Esophagus muscularis mucosa (tissue), 4 donors: Measurements from ENCODE around the gene FGF14. TPM values are rescaled to one million over a fixed set of nuclear protein-coding genes. Genes with fewer than 3 reads are reported as not detected.

Experiments used
- DNase-seq: peaks from one replicate; pipeline ENCODE4 v3.0.0-alpha.2; 2017; ENCODE audit errors: extremely low spot score
- H3K27ac ChIP-seq, 4 donors: fragments of 200-600 bp; sonication (generic); replicated peaks in 1 of 4; 1 replicate in 3 of 4; 2 replicates in 1 of 4; pipeline ENCODE4 v1.5.1; 2016 to 2019; ENCODE audit warnings: mild to moderate bottlenecking in 1 of 4
- H3K27me3 ChIP-seq, 4 donors: fragments of 200-600 bp; sonication (generic); one replicate each; pipeline versions ENCODE4 v1.5.1 to v1.6.0; 2016 to 2019
- H3K36me3 ChIP-seq, 4 donors: fragments of 200-600 bp; sonication (generic); one replicate each; pipeline ENCODE4 v1.5.1; 2016 to 2019
- H3K4me1 ChIP-seq, 4 donors: fragments of 200-600 bp; sonication (generic); one replicate each; pipeline ENCODE4 v1.5.1; 2016 to 2019
- H3K4me3 ChIP-seq, 4 donors: fragments of 200-600 bp; sonication (generic); 1 replicate in 2 of 4; 2 replicates in 2 of 4; pipeline ENCODE4 v1.5.1; 2016 to 2019; ENCODE audit warnings: mild to moderate bottlenecking in 4 of 4, moderate library complexity in 1 of 4
- H3K9me3 ChIP-seq, 4 donors: fragments of 200-600 bp; sonication (generic); 1 replicate in 3 of 4; 2 replicates in 1 of 4; pipeline ENCODE4 v1.5.1; 2016 to 2019
- CTCF ChIP-seq, 3 experiments: fragments of 200-600 bp in 2 of 3; fragments of 450-650 bp in 1 of 3; sonication (generic) in 2 of 3; IDR thresholded peaks; one replicate each; pipeline ENCODE4 v1.5.1; 2017 to 2019; ENCODE audit warnings: antibody characterized with exemption in 3 of 3, mild to moderate bottlenecking in 2 of 3, moderate library complexity in 1 of 3
- EP300 ChIP-seq: sonication (generic); formaldehyde crosslinking; IDR thresholded peaks from one replicate; pipeline ENCODE4 v1.6.1; 2017; ENCODE audit warnings: antibody characterized with exemption
- POLR2A ChIP-seq: fragments of 450-650 bp; IDR thresholded peaks from one replicate; pipeline ENCODE4 v1.6.1; 2017; ENCODE audit warnings: antibody characterized with exemption, moderate library complexity, mild to moderate bottlenecking, low read depth
- POLR2AphosphoS5 ChIP-seq, 2 donors: sonication (generic); formaldehyde crosslinking; IDR thresholded peaks; one replicate each; pipeline ENCODE4 v1.6.1; 2017; ENCODE audit warnings: antibody characterized with exemption in 2 of 2
- WGBS: methylation state at CpG from one replicate; pipeline ENCODE4 v1.1.5; 2018; 5-methylcytosine and 5-hydroxymethylcytosine counted together
- intact Hi-C: fragments of 100-400 bp; cut with DNase I; formaldehyde crosslinking; loops from one replicate; pipeline ENCODE4 v1.15.1; 2023
- total RNA-seq, 4 donors: library from RNA; depleted of rRNA; stranded (reverse); fragments of >200 nt; gene quantifications; one replicate each; pipeline versions ENCODE4 v1.1.0 to v1.2.1, GENCODE V29; 2016

FGF14 gene
- total RNA-seq, 4 donors from 2014 or later = 0.33 to 2.1 (median 0.87) TPM

GRCh38 chr13:102176846-102177245, 225.0 kb downstream of the FGF14 start:
- intact Hi-C loops = no loop called here
- Histone ChIP-seq H3K4me3 (no peak overlapping the region), H3K36me3 (no peaks in the 10 kb centered on the region), H3K9me3 (no peaks in the 10 kb centered on the region), H3K27me3 (no peaks in the 10 kb centered on the region), H3K4me1 (no peaks in the 10 kb centered on the region), H3K27ac (no peak overlapping the region)
- WGBS = 54% methylated on average over 4 of the region's 4 CpGs
- no peak for TF ChIP-seq EP300
- DNase-seq = no peak

- Histone ChIP-seq H3K9me3 (no peaks in the 10 kb centered on the region), H3K4me3 (no peak overlapping the region), H3K4me1 (peaks cover 0 to 11% (median 0%) of the 10 kb centered on the region in 4 donors), H3K27me3 (no peaks in the 10 kb centered on the region), H3K36me3 (no peaks in the 10 kb centered on the region), H3K27ac (no peak overlapping the region)
- intact Hi-C loops = no loop called here
- no peak for TF ChIP-seq CTCF (IDR thresholded peaks at IDR 0.05)
- 96% methylated on average over 1 of the region's 1 CpG for WGBS
- DNase-seq = no peak
Observed at GRCh38 chr13:102172406-102172805, 229.4 kb downstream of the FGF14 start.

GRCh38 chr13:102170305-102170704, 231.5 kb downstream of the FGF14 start:
- Histone ChIP-seq H3K36me3 (no peaks in the 10 kb centered on the region), H3K4me1 (peaks cover 0 to 11% (median 0%) of the 10 kb centered on the region in 4 donors), H3K4me3 (no peak overlapping the region), H3K9me3 (no peaks in the 10 kb centered on the region), H3K27me3 (no peaks in the 10 kb centered on the region), H3K27ac (no peak overlapping the region)
- intact Hi-C loops = no loop called here
- no peak for TF ChIP-seq POLR2A
- 91% methylated on average over 6 of the region's 6 CpGs for WGBS
- no peak for DNase-seq

GRCh38 chr13:102169471-102170015, 232.3 kb downstream of the FGF14 start:
- H3K9me3 ChIP-seq = no peaks in the 10 kb centered on the region
- no peaks in the 10 kb centered on the region for H3K27me3 ChIP-seq
- no peaks in the 10 kb centered on the region for H3K36me3 ChIP-seq
- peaks cover 0 to 11% (median 0%) of the 10 kb centered on the region in 4 donors for H3K4me1 ChIP-seq
- TF ChIP-seq POLR2A (no peak), CTCF (IDR thresholded peaks at IDR 0.05) (no peak), EP300 (no peak), POLR2AphosphoS5 (IDR thresholded peaks at IDR 0.05) (no peak)
- no peak for DNase-seq
- WGBS = 74% methylated on average over 2 of the region's 2 CpGs
- H3K4me3 ChIP-seq = no peak overlapping the region
- intact Hi-C loops = no loop called here
- no peak overlapping the region for H3K27ac ChIP-seq

- H3K4me3 ChIP-seq = no peak overlapping the region
- WGBS = 90% methylated on average over 5 of the region's 5 CpGs
- H3K27ac ChIP-seq = no peak overlapping the region
- H3K36me3 ChIP-seq = no peaks in the 10 kb centered on the region
- H3K9me3 ChIP-seq = no peaks in the 10 kb centered on the region
- DNase-seq = no peak
- H3K27me3 ChIP-seq = no peaks in the 10 kb centered on the region
- no peak for TF ChIP-seq POLR2A
- TF ChIP-seq POLR2AphosphoS5 (IDR thresholded peaks at IDR 0.05) = no peak
- no peak for TF ChIP-seq CTCF (IDR thresholded peaks at IDR 0.05)
- no peak for TF ChIP-seq EP300
- no peaks in the 10 kb centered on the region for H3K4me1 ChIP-seq
- intact Hi-C loops = no loop called here
Observed at GRCh38 chr13:102152790-102153189, 249.1 kb downstream of the FGF14 start.

- no peak overlapping the region for H3K27ac ChIP-seq
- no peaks in the 10 kb centered on the region for H3K36me3 ChIP-seq
- no peaks in the 10 kb centered on the region for H3K4me1 ChIP-seq
- intact Hi-C loops = loop anchor here (10.0 kb wide), 2 partner anchors 203 to 257 kb away; partner anchors contain the start of gene FGF14
- TF ChIP-seq POLR2AphosphoS5 (IDR thresholded peaks at IDR 0.05) (no peak), POLR2A (no peak), EP300 (no peak), CTCF (IDR thresholded peaks at IDR 0.05) (no peak)
- no peaks in the 10 kb centered on the region for H3K27me3 ChIP-seq
- DNase-seq = no peak
- no peaks in the 10 kb centered on the region for H3K9me3 ChIP-seq
- no peak overlapping the region for H3K4me3 ChIP-seq
Observed at GRCh38 chr13:102147353-102147752, 254.5 kb downstream of the FGF14 start.
